IMR-90 (cell line): ENCODE measurements around the gene LRRK2. TPM values are rescaled to one million over a fixed set of nuclear protein-coding genes. Genes with fewer than 3 reads are reported as not detected.

ENCODE experiments used
- ATAC-seq: fragments of 200-7000 bp; cut with Tn5 transposase; 2 replicates; pipeline ENCODE4 v1.9.1; 2020; ENCODE audit warnings: low read depth, mild to moderate bottlenecking, moderate library complexity
- BruUV-seq: library from RNA; stranded (reverse); fragments of 400-500 nt; replicated peaks from 2 replicates; lab custom pipeline; 2021; lab: Mats Ljungman, UMichigan
- CTCF ChIA-PET: fragments of 300-600 bp; formaldehyde crosslinking; extraction: SDS; loops from one replicate; lab custom pipeline; 2021; ENCODE audit warnings: antibody characterized with exemption; lab: Yijun Ruan, JAX
- POLR2A ChIA-PET: fragments of 300-600 bp; sonication (Branson Sonifier 250); formaldehyde crosslinking; loops from one replicate; lab custom pipeline; 2022; ENCODE audit warnings: antibody characterized with exemption; ENCODE audit not compliant: unreplicated experiment; lab: Charles Lee
- DNase-seq: peaks from one replicate; pipeline ENCODE4 v3.0.0; 2013
- H2AFZ ChIP-seq: replicated peaks from 2 replicates; pipeline ENCODE3; 2013; ENCODE audit warnings: low read length, mild to moderate bottlenecking; ENCODE audit not compliant: poor library complexity
- H2AK5ac ChIP-seq: 2 replicates; pipeline ENCODE4 v1.6.1; 2013; ENCODE audit warnings: low read depth, low read length, inconsistent platforms
- H2AK9ac ChIP-seq: replicated peaks from 2 replicates; pipeline ENCODE3; 2013; ENCODE audit warnings: mild to moderate bottlenecking, low read depth, low read length, moderate library complexity; ENCODE audit not compliant: poor library complexity
- H2BK120ac ChIP-seq: 2 replicates; pipeline ENCODE4 v1.6.1; 2013; ENCODE audit warnings: low read depth, low read length, inconsistent platforms
- H2BK15ac ChIP-seq: 3 replicates; pipeline ENCODE4 v1.6.1; 2013; ENCODE audit warnings: low read depth, low read length, inconsistent platforms
- H2BK20ac ChIP-seq: 2 replicates; pipeline ENCODE4 v1.6.1; 2013; ENCODE audit warnings: low read depth, mild to moderate bottlenecking, inconsistent platforms, low read length, moderate library complexity
- H2BK5ac ChIP-seq: 2 replicates; pipeline ENCODE4 v1.6.1; 2013; ENCODE audit warnings: mild to moderate bottlenecking, low read depth, low read length, inconsistent platforms; ENCODE audit not compliant: poor library complexity, severe bottlenecking
- H3K14ac ChIP-seq: replicated peaks from 2 replicates; pipeline ENCODE4 v1.6.1; 2013; ENCODE audit warnings: low read depth, low read length, inconsistent platforms
- H3K18ac ChIP-seq: 2 replicates; pipeline ENCODE4 v1.6.1; 2013; ENCODE audit warnings: low read depth, low read length, control low read depth
- H3K23ac ChIP-seq: 2 replicates; pipeline ENCODE4 v1.6.1; 2013; ENCODE audit warnings: low read depth, low read length, inconsistent platforms
- H3K27ac ChIP-seq: 2 replicates; pipeline ENCODE4 v1.5.1; 2013; ENCODE audit warnings: mild to moderate bottlenecking, control low read depth, low read length; ENCODE audit not compliant: insufficient read depth
- H3K27me3 ChIP-seq: 2 replicates; pipeline ENCODE4 v1.6.1; 2013; ENCODE audit warnings: low read length; ENCODE audit not compliant: control insufficient read depth, insufficient read depth
- H3K36me3 ChIP-seq: 2 replicates; pipeline ENCODE4 v1.6.1; 2013; ENCODE audit warnings: low read length, mixed read lengths; ENCODE audit not compliant: control insufficient read depth, insufficient read depth
- H3K4ac ChIP-seq: 2 replicates; pipeline ENCODE4 v1.6.1; 2013; ENCODE audit warnings: low read depth, low read length, inconsistent platforms
- H3K4me1 ChIP-seq: 2 replicates; pipeline ENCODE4 v1.6.1; 2013; ENCODE audit warnings: low read length, mixed read lengths; ENCODE audit not compliant: control insufficient read depth, insufficient read depth
- H3K4me2 ChIP-seq: 2 replicates; pipeline ENCODE4 v1.6.1; 2013; ENCODE audit warnings: low read depth, mild to moderate bottlenecking, control low read depth, low read length, moderate library complexity
- H3K4me3 ChIP-seq: 2 replicates; pipeline ENCODE4 v1.5.1; 2013; ENCODE audit warnings: low read depth, mild to moderate bottlenecking, control low read depth, low read length, moderate library complexity; ENCODE audit not compliant: insufficient read depth
- H3K56ac ChIP-seq: 2 replicates; pipeline ENCODE4 v1.6.1; 2013; ENCODE audit warnings: low read length, inconsistent platforms; ENCODE audit not compliant: insufficient read depth; ENCODE audit errors: extremely low read depth
- H3K79me1 ChIP-seq, 2 experiments: 2 replicates each; pipeline ENCODE4 v1.6.1; 2013; ENCODE audit warnings: low read length in 2 of 2, inconsistent platforms in 1 of 2, low read depth in 1 of 2
- H3K9ac ChIP-seq: 2 replicates; pipeline ENCODE4 v1.6.1; 2013; ENCODE audit warnings: low read depth, low read length, control low read depth
- H3K9me1 ChIP-seq: 2 replicates; pipeline ENCODE4 v1.6.1; 2013; ENCODE audit warnings: low read length, inconsistent platforms; ENCODE audit not compliant: insufficient read depth
- H3K9me3 ChIP-seq: 2 replicates; pipeline ENCODE4 v1.6.1; 2013; ENCODE audit warnings: low read length; ENCODE audit not compliant: control insufficient read depth, insufficient read depth
- H4K20me1 ChIP-seq: 2 replicates; pipeline ENCODE4 v1.6.1; 2013; ENCODE audit warnings: low read length, inconsistent platforms; ENCODE audit not compliant: insufficient read depth
- H4K5ac ChIP-seq: 2 replicates; pipeline ENCODE4 v1.6.1; 2013; ENCODE audit warnings: mild to moderate bottlenecking, low read depth, low read length, control low read depth
- H4K8ac ChIP-seq, 2 experiments: 2 replicates each; pipeline ENCODE4 v1.6.1; 2013; ENCODE audit warnings: low read depth in 2 of 2, low read length in 2 of 2, control low read depth in 1 of 2, inconsistent platforms in 1 of 2
- H4K91ac ChIP-seq: 2 replicates; pipeline ENCODE4 v1.6.1; 2013; ENCODE audit warnings: low read depth, low read length, inconsistent platforms; ENCODE audit not compliant: insufficient read depth
- CEBPB ChIP-seq: IDR thresholded peaks from 2 replicates; pipeline ENCODE4 v1.6.1; 2012; ENCODE audit warnings: low read depth, low read length, improper control_type of control experiment
- FOS ChIP-seq: fragments of 150-350 bp; IDR thresholded peaks from 2 replicates; pipeline ENCODE4 v1.6.1; 2016; ENCODE audit warnings: low read depth, low read length
- MAFK ChIP-seq: IDR thresholded peaks from 2 replicates; pipeline ENCODE4 v1.6.1; 2012; ENCODE audit warnings: low read depth, low read length, improper control_type of control experiment
- RAD21 ChIP-seq: IDR thresholded peaks from 2 replicates; pipeline ENCODE4 v1.6.1; 2012; ENCODE audit warnings: low read length, improper control_type of control experiment
- RFX5 ChIP-seq: IDR thresholded peaks from 2 replicates; pipeline ENCODE4 v1.8.0; 2012; ENCODE audit warnings: low read depth, mild to moderate bottlenecking, low read length, moderate library complexity
- SMC3 ChIP-seq: fragments of 150-350 bp; IDR thresholded peaks from 2 replicates; pipeline ENCODE4 v1.6.1; 2016; ENCODE audit warnings: low read depth, mild to moderate bottlenecking, antibody characterized with exemption, low read length, moderate library complexity
- WGBS, 2 experiments: methylation state at CpG; one replicate each; pipeline versions ENCODE4 v1.1.5 to v1.1.7; 2013; ENCODE audit warnings: missing lambda C conversion rate in 2 of 2; ENCODE audit not compliant: insufficient read length in 1 of 2; ENCODE audit errors: extremely low coverage in 2 of 2; 5-methylcytosine and 5-hydroxymethylcytosine counted together
- dilution Hi-C: fragments of 300-500 bp; cut with HindIII; formaldehyde crosslinking; loops from one replicate; pipeline ENCODE4 v1.14.3; 2018; ENCODE audit warnings: low sequenced_read_pairs; ENCODE audit not compliant: unreplicated experiment
- in situ Hi-C: fragments of 300-500 bp; cut with MboI; formaldehyde crosslinking; loops from 3 replicates; pipeline ENCODE4 v1.14.3; 2019; ENCODE audit warnings: low sequenced_read_pairs, inconsistent platforms, mixed read lengths
- intact Hi-C: fragments of 100-400 bp; cut with micrococcal nuclease; formaldehyde crosslinking; loops from 2 replicates; pipeline ENCODE4 v1.10.0; 2022
- polyA plus RNA-seq, 3 experiments: library from polyadenylated mRNA; depleted of rRNA; stranded (reverse); fragments of >200 nt; gene quantifications; 2 replicates each; pipeline ENCODE4 v1.2.3, GENCODE V29; 2012; ENCODE audit warnings: low replicate concordance in 1 of 3
- total RNA-seq: library from RNA; depleted of rRNA; stranded (reverse); fragments of >200 nt; gene quantifications from 2 replicates; pipeline ENCODE4 v1.2.3, GENCODE V29; 2012

Gene LRRK2
- total and polyA plus RNA-seq, 2 of the 4 experiments (the other 2 are of a cell fraction): 0.17 to 0.54 TPM

GRCh38 chr12:40208707-40209446, 15.9 kb upstream of the LRRK2 start:
- Histone ChIP-seq H3K14ac (no peak overlapping the region), H3K9me1 (no peaks in the 10 kb centered on the region), H2AK9ac (no peak overlapping the region), H3K9me3 (no peaks in the 10 kb centered on the region), H3K79me1 (no peaks in the 10 kb centered on the region), H3K9ac (no peak overlapping the region), H4K91ac (no peak overlapping the region), H3K27me3 (no peaks in the 10 kb centered on the region), H2BK15ac (no peak overlapping the region), H4K5ac (no peak overlapping the region), H3K4ac (no peak overlapping the region), H3K56ac (no peak overlapping the region), H2AK5ac (no peak overlapping the region), H4K8ac (no peak overlapping the region), H3K23ac (no peak overlapping the region), H4K20me1 (no peaks in the 10 kb centered on the region), H2BK120ac (no peak overlapping the region), H2BK5ac (no peak overlapping the region), H3K18ac (no peak overlapping the region), H3K4me1 (no peaks in the 10 kb centered on the region), H2AFZ (no peak overlapping the region), H3K4me3 (no peak overlapping the region), H2BK20ac (no peak overlapping the region), H3K36me3 (no peaks in the 10 kb centered on the region), H3K27ac (no peak overlapping the region), H3K4me2 (no peak overlapping the region)
- in situ Hi-C loops (no loop called here), intact Hi-C loops (no loop called here), dilution Hi-C loops (no loop called here)
- ATAC-seq: no peak
- 0% methylated on average over 1 of the region's 4 CpGs; no CpG with 5 or more reads in 1 of the 2 experiments for WGBS, 2 experiments
- TF ChIP-seq MAFK (no peak), SMC3 (no peak), RAD21 (no peak), FOS (no peak), RFX5 (no peak), CEBPB (no peak)
- DNase-seq: no peak
- ChIA-PET CTCF (no interaction called here), POLR2A (no interaction called here)
- BruUV-seq: no TSS peak
